Cardiac muscle cell (in vitro differentiated cells and primary cell): ENCODE results near the gene ZNF319. TPM values are rescaled to one million over a fixed set of nuclear protein-coding genes. Genes with fewer than 3 reads are reported as not detected.

Source experiments
- DNase-seq, 2 donors: peaks; one replicate each; pipeline versions ENCODE4 v3.0.0 to v3.0.0-alpha.2; 2010 to 2017; ENCODE audit warnings: low read depth in 1 of 2, low spot score in 1 of 2
- H3K27ac ChIP-seq: fragments of 200-600 bp; sonication (generic); 2 replicates; pipeline ENCODE4 v1.5.1; 2016
- H3K27me3 ChIP-seq: fragments of 200-600 bp; sonication (generic); 2 replicates; pipeline ENCODE4 v1.6.0; 2016; ENCODE audit warnings: control low read depth
- H3K36me3 ChIP-seq: fragments of 200-600 bp; sonication (generic); 2 replicates; pipeline ENCODE4 v1.5.1; 2016; ENCODE audit warnings: control low read depth
- H3K4me1 ChIP-seq: fragments of 200-600 bp; sonication (generic); 2 replicates; pipeline ENCODE4 v1.8.1; 2017; ENCODE audit warnings: low read depth, mild to moderate bottlenecking, mixed run types
- H3K4me3 ChIP-seq: fragments of 200-600 bp; sonication (generic); 2 replicates; pipeline ENCODE4 v1.5.1; 2016; ENCODE audit warnings: mild to moderate bottlenecking
- H3K9me3 ChIP-seq: fragments of 200-600 bp; sonication (generic); 2 replicates; pipeline ENCODE4 v1.5.1; 2017; ENCODE audit warnings: low read depth, mild to moderate bottlenecking, control low read depth
- CTCF ChIP-seq: IDR thresholded peaks from 2 replicates; pipeline ENCODE4 v1.5.1; 2012; ENCODE audit warnings: low read depth, mild to moderate bottlenecking, low read length
- polyA plus RNA-seq: library from polyadenylated mRNA; unstranded; fragments of >200 nt; fragmentation: Nextera tagmentation; extraction: Ambion mirVana; gene quantifications from 2 replicates; pipeline ENCODE4 v1.2.1, GENCODE V29; 2016
- total RNA-seq: library from RNA; depleted of rRNA; stranded (reverse); fragments of >200 nt; gene quantifications from 2 replicates; pipeline ENCODE4 v1.2.3, GENCODE V29; 2016

ZNF319 gene
- total and polyA plus RNA-seq, 2 experiments from 2014 or later, result 12.3 to 12.4 TPM

- DNase-seq, result peak in 1 of 2 donors; percentile 64
Observed at GRCh38 chr16:58026139-58026704, 25.8 kb upstream of the ZNF319 start.

GRCh38 chr16:58025351-58026138 is 25.1 kb upstream of the ZNF319 start, which contains the start of gene MMP15:
Gene MMP15 (plus strand): TSS chr16:58025754. CDS start chr16:58026351, 597 bp downstream.
- DNase-seq, result peak; percentile 70 to 94
- H3K4me3 ChIP-seq, result peak within 1 kb of the TSS; percentile 84
- peaks cover 57% of the 10 kb centered on the region for H3K4me1 ChIP-seq
- H3K27ac ChIP-seq, result peak within 1 kb of the TSS; percentile 93
- no peaks in the 10 kb centered on the region for H3K9me3 ChIP-seq
- no peak for TF ChIP-seq CTCF
- no peaks in the 10 kb centered on the region for H3K27me3 ChIP-seq
- no peaks in the 10 kb centered on the region for H3K36me3 ChIP-seq

More at GRCh38 chr16:58026139-58026704, 25.8 kb upstream of the ZNF319 start:
- H3K27me3 ChIP-seq, result no peaks in the 10 kb centered on the region
- no peaks in the 10 kb centered on the region for H3K36me3 ChIP-seq
- H3K27ac ChIP-seq, result peak overlapping the region; percentile 93
- no peaks in the 10 kb centered on the region for H3K9me3 ChIP-seq
- peaks cover 59% of the 10 kb centered on the region for H3K4me1 ChIP-seq
- no peak for TF ChIP-seq CTCF
- peak overlapping the region; percentile 84 for H3K4me3 ChIP-seq

- Histone ChIP-seq H3K4me3 (peak overlapping the region; percentile 84), H3K27me3 (no peaks in the 10 kb centered on the region), H3K4me1 (peaks cover 49% of the 10 kb centered on the region), H3K9me3 (no peaks in the 10 kb centered on the region), H3K27ac (peak overlapping the region; percentile 93), H3K36me3 (no peaks in the 10 kb centered on the region)
- peak; percentile 25 to 52 for DNase-seq
- no peak for TF ChIP-seq CTCF
Observed at GRCh38 chr16:58024486-58025350, 24.2 kb upstream of the ZNF319 start.

GRCh38 chr16:58022601-58023371 is 22.3 kb upstream of the ZNF319 start:
- H3K9me3 ChIP-seq, result no peaks in the 10 kb centered on the region
- no peaks in the 10 kb centered on the region for H3K36me3 ChIP-seq
- peak overlapping the region; percentile 31 for H3K27ac ChIP-seq
- H3K27me3 ChIP-seq, result no peaks in the 10 kb centered on the region
- TF ChIP-seq CTCF, result no peak
- H3K4me3 ChIP-seq, result no peak overlapping the region
- DNase-seq, result peak in 1 of 2 donors; percentile 82
- H3K4me1 ChIP-seq, result peaks cover 30% of the 10 kb centered on the region
